ENCODE results near the gene ISCA2.

DNA sequence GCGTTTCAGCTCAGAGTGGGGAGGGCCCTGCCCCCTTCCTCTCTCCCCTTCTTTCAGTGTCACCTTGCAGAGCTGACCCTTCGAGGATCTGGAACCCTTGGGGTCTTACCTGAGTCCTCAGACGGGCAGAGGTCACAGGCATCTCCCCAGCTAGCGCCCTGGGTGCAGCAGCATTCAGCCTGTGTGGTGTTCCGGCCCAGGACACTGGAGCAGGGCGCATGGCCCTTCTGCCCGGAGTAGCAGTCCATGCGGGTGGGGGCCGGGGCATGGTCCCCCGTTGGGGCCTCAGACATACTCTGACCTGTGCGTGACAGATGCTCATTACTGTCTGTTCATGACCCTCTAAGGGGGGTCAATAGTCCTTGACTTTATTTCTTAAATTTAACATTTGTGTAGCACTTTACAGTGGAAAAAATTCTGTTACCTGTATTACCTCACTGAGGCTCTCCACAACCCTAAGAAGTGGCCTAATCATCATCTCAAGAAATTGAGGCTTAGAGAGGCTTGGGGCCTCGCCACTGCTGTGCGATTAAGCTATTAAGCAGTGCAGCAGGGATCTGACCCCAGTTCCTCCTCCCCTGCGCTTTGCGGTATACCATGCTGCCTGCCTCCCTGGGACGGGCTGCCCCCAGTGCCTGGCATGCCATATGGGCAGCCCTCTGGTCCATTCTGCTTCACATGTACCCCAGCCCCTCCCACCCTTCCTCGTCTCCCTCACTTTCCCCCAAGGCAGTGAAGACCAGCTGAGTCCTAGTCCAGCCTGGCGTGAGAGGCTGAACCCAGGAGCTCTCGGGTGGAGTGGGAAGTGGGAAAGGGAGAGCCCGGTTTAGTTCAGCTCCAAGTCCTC is 11.5 kb downstream of the ISCA2 start:
- TF ChIP-seq EZH2 (IDR thresholded peaks at IDR 0.05; ENCODE audit: borderline replicate concordance) = no peak
- TF ChIP-seq, protein P1, sequence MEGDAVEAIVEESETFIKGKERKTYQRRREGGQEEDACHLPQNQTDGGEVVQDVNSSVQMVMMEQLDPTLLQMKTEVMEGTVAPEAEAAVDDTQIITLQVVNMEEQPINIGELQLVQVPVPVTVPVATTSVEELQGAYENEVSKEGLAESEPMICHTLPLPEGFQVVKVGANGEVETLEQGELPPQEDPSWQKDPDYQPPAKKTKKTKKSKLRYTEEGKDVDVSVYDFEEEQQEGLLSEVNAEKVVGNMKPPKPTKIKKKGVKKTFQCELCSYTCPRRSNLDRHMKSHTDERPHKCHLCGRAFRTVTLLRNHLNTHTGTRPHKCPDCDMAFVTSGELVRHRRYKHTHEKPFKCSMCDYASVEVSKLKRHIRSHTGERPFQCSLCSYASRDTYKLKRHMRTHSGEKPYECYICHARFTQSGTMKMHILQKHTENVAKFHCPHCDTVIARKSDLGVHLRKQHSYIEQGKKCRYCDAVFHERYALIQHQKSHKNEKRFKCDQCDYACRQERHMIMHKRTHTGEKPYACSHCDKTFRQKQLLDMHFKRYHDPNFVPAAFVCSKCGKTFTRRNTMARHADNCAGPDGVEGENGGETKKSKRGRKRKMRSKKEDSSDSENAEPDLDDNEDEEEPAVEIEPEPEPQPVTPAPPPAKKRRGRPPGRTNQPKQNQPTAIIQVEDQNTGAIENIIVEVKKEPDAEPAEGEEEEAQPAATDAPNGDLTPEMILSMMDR (IDR thresholded peaks at IDR 0.05; ENCODE audit: poor library complexity) = no peak
- no peak for TF ChIP-seq EZH2phosphoT487 (IDR thresholded peaks at IDR 0.05; ENCODE audit: low read depth, severe bottlenecking, unreplicated experiment)

All from hepatocyte (in vitro differentiated cells).